Hindlimb muscle (tissue), 1 donor: ENCODE measurements around the gene RPP40. TPM values are rescaled to one million over a fixed set of nuclear protein-coding genes. Genes with fewer than 3 reads are reported as not detected.
"Not testable (repeated sequence)": the region's sequence is repeated elsewhere in the genome, so short reads cannot be mapped to it uniquely, and the experiment has no call there.

ENCODE experiments used
- DNase-seq: peaks from one replicate; pipeline ENCODE4 v3.0.0-alpha.2; 2013
- polyA plus RNA-seq: library from polyadenylated mRNA; unstranded; fragments of 120-200 nt; gene quantifications from one replicate; pipeline ENCODE4 v1.2.1, GENCODE V29; 2013; ENCODE audit not compliant: insufficient read length

RPP40 gene
- polyA plus RNA-seq, 1 donor, result 13.2 TPM

GRCh38 chr6:5014072-5014561 is 10.3 kb upstream of the RPP40 start:
- no peak for DNase-seq

GRCh38 chr6:5012519-5012918 is 8.7 kb upstream of the RPP40 start:
- no peak for DNase-seq

GRCh38 chr6:5011346-5011745 is 7.5 kb upstream of the RPP40 start:
- no peak for DNase-seq

GRCh38 chr6:5007531-5007930 is 3.7 kb upstream of the RPP40 start:
- no peak for DNase-seq

GRCh38 chr6:5006222-5006621 is 2.4 kb upstream of the RPP40 start:
- DNase-seq, result no peak

GRCh38 chr6:5005038-5005433 is 1.2 kb upstream of the RPP40 start:
- not testable (repeated sequence) for DNase-seq

GRCh38 chr6:5004373-5005037 is 668 bp upstream of the RPP40 start:
- no peak for DNase-seq

GRCh38 chr6:4999586-4999985 is 4.3 kb downstream of the RPP40 start:
- no peak for DNase-seq

- no peak for DNase-seq
Measured at GRCh38 chr6:4997862-4998261, 6.0 kb downstream of the RPP40 start.

- no peak for DNase-seq
Measured at GRCh38 chr6:4994741-4995140, 9.1 kb downstream of the RPP40 start.

- DNase-seq, result no peak
Measured at GRCh38 chr6:4987432-4987831, 16.4 kb downstream of the RPP40 start.

GRCh38 chr6:4986999-4987398 is 16.8 kb downstream of the RPP40 start:
- no peak for DNase-seq

GRCh38 chr6:4983322-4983721 is 20.5 kb downstream of the RPP40 start:
- DNase-seq, result no peak

- DNase-seq, result no peak
Measured at GRCh38 chr6:4981761-4982160, 22.1 kb downstream of the RPP40 start.

- no peak for DNase-seq
Measured at GRCh38 chr6:4979426-4979825, 24.4 kb downstream of the RPP40 start.

GRCh38 chr6:4977468-4977867 is 26.4 kb downstream of the RPP40 start:
- no peak for DNase-seq

GRCh38 chr6:4975506-4975905 is 28.3 kb downstream of the RPP40 start:
- peak; percentile 71 for DNase-seq

GRCh38 chr6:4974962-4975361 is 28.9 kb downstream of the RPP40 start:
- no peak for DNase-seq

- peak; percentile 87 for DNase-seq
Measured at GRCh38 chr6:4973982-4974745, 29.7 kb downstream of the RPP40 start.

- peak; percentile 6 for DNase-seq
Measured at GRCh38 chr6:4973415-4973814, 30.4 kb downstream of the RPP40 start.

GRCh38 chr6:4972438-4972837 is 31.4 kb downstream of the RPP40 start:
- DNase-seq, result no peak

- no peak for DNase-seq
Measured at GRCh38 chr6:4971851-4972250, 32.0 kb downstream of the RPP40 start.

GRCh38 chr6:4970739-4971395 is 33.0 kb downstream of the RPP40 start:
- no peak for DNase-seq
